Left lung (tissue), 10 donors: ENCODE data around the gene IRAK2. TPM values are rescaled to one million over a fixed set of nuclear protein-coding genes. Genes with fewer than 3 reads are reported as not detected.
"Not testable (repeated sequence)": the region's sequence is repeated elsewhere in the genome, so short reads cannot be mapped to it uniquely, and the experiment has no call there.

Source experiments
- ATAC-seq: fragments of 200-7000 bp; cut with Tn5 transposase; one replicate; pipeline ENCODE4 v1.9.1; 2020; ENCODE audit warnings: moderate library complexity
- DNase-seq, 4 donors: peaks; one replicate each; pipeline ENCODE4 v3.0.0-alpha.2; 2013 to 2020
- H3K27ac ChIP-seq, 2 donors: fragments of 200-600 bp; sonication (generic) in 1 of 2; one replicate each; pipeline versions ENCODE4 v1.5.0 to v1.8.0; 2020 to 2021
- H3K27me3 ChIP-seq, 2 donors: fragments of 200-600 bp; sonication (generic) in 1 of 2; one replicate each; pipeline versions ENCODE4 v1.5.0 to v1.8.0; 2020 to 2021
- H3K36me3 ChIP-seq, 2 donors: fragments of 200-600 bp; sonication (generic) in 1 of 2; one replicate each; pipeline versions ENCODE4 v1.5.0 to v1.8.0; 2020 to 2021
- H3K4me1 ChIP-seq, 2 donors: fragments of 200-600 bp; one replicate each; pipeline ENCODE4 v1.8.0; 2021
- H3K4me3 ChIP-seq, 2 donors: fragments of 200-600 bp; sonication (generic) in 1 of 2; one replicate each; pipeline versions ENCODE4 v1.5.0 to v1.8.0; 2020 to 2021; ENCODE audit warnings: mild to moderate bottlenecking in 1 of 2
- H3K9me3 ChIP-seq, 2 donors: fragments of 200-600 bp; sonication (generic) in 1 of 2; one replicate each; pipeline versions ENCODE4 v1.5.0 to v1.8.0; 2020 to 2021
- intact Hi-C, 2 donors: fragments of 100-400 bp; cut with DNase I; formaldehyde crosslinking; loops; one replicate each; pipeline versions ENCODE4 v1.11.2 to v1.14.2; 2022
- polyA plus RNA-seq, 6 donors: library from polyadenylated mRNA; unstranded; fragments of 120-200 nt; gene quantifications; one replicate each; pipeline ENCODE4 v1.2.1, GENCODE V29; 2013; ENCODE audit not compliant: insufficient read length in 6 of 6
- total RNA-seq, 2 donors: library from RNA; stranded (reverse); fragmentation: NEBNext Ultra II Directional; extraction: Animal tissue kit (Norgen Biotek cat#: 25700); gene quantifications; one replicate each; pipeline ENCODE4 v1.2.1, GENCODE V29; 2021
- TF ChIP-seq, protein P1 (sequence below), 2 donors: fragments of 200-600 bp; sonication (generic) in 1 of 2; IDR thresholded peaks; one replicate each; pipeline versions ENCODE4 v1.5.0 to v1.8.0; 2021; ENCODE audit warnings: antibody characterized with exemption in 2 of 2
- donor health status: DM: no; HTN: yes; CAD: no.
- donor health status: DM: no; HTN: no; CAD: no.

The IRAK2 gene
- total and polyA plus RNA-seq, 8 donors: 1.7 to 8.5 (median 2.5) TPM

DNA sequence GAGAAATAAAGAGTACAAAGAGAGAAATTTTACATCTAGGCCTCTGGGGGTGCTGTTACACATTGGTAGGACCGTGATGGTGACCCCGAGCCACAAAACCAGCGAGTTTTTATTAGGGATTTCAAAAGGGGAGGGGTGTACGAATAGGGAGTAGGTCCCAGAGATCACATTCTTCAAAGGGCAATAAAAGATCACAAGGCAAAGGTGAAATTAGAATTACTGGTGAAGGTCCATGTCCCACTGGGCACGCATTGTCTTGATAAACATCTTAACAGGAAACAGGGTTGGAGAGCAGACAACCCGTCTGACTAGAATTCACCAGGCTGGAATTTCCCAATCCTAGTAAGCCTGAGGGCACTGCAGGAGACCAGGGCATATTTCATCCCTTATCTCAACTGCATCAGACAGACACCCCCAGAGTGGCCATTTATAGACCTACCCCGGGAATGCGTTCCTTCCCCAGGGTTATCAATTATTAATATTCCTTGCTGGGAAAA lies 4.3 kb downstream of the IRAK2 start:
- Histone ChIP-seq H3K27me3 (no peaks in the 10 kb centered on the region), H3K9me3 (peaks cover 0 to 3% of the 10 kb centered on the region in 2 donors), H3K27ac (no peak overlapping the region), H3K36me3 (peaks cover 0 to 4% of the 10 kb centered on the region in 2 donors), H3K4me1 (peaks cover 2 to 68% of the 10 kb centered on the region in 2 donors), H3K4me3 (no peak overlapping the region)
- intact Hi-C loops: loop anchor here in 1 of 2 donors (10.0 kb wide), 1 partner anchor 56 kb away; no protein-coding TSS in a partner anchor
- ATAC-seq: no peak
- DNase-seq: no peak
- TF ChIP-seq, protein P1, sequence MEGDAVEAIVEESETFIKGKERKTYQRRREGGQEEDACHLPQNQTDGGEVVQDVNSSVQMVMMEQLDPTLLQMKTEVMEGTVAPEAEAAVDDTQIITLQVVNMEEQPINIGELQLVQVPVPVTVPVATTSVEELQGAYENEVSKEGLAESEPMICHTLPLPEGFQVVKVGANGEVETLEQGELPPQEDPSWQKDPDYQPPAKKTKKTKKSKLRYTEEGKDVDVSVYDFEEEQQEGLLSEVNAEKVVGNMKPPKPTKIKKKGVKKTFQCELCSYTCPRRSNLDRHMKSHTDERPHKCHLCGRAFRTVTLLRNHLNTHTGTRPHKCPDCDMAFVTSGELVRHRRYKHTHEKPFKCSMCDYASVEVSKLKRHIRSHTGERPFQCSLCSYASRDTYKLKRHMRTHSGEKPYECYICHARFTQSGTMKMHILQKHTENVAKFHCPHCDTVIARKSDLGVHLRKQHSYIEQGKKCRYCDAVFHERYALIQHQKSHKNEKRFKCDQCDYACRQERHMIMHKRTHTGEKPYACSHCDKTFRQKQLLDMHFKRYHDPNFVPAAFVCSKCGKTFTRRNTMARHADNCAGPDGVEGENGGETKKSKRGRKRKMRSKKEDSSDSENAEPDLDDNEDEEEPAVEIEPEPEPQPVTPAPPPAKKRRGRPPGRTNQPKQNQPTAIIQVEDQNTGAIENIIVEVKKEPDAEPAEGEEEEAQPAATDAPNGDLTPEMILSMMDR (IDR thresholded peaks at IDR 0.05): no peak

- TF ChIP-seq, protein P1 (IDR thresholded peaks at IDR 0.05): no peak
- no peak for DNase-seq
- H3K27ac ChIP-seq: peak overlapping the region in 1 of 2 donors; percentile 23
- no peak for ATAC-seq
- no peaks in the 10 kb centered on the region for H3K27me3 ChIP-seq
- peaks cover 0 to 75% of the 10 kb centered on the region in 2 donors for H3K4me1 ChIP-seq
- intact Hi-C loops: no loop called here
- no peak overlapping the region for H3K4me3 ChIP-seq
- peaks cover 0 to 3% of the 10 kb centered on the region in 2 donors for H3K9me3 ChIP-seq
- H3K36me3 ChIP-seq: peaks cover 0 to 4% of the 10 kb centered on the region in 2 donors
Observed at GRCh38 chr3:10170915-10171478, 6.3 kb downstream of the IRAK2 start.

DNA sequence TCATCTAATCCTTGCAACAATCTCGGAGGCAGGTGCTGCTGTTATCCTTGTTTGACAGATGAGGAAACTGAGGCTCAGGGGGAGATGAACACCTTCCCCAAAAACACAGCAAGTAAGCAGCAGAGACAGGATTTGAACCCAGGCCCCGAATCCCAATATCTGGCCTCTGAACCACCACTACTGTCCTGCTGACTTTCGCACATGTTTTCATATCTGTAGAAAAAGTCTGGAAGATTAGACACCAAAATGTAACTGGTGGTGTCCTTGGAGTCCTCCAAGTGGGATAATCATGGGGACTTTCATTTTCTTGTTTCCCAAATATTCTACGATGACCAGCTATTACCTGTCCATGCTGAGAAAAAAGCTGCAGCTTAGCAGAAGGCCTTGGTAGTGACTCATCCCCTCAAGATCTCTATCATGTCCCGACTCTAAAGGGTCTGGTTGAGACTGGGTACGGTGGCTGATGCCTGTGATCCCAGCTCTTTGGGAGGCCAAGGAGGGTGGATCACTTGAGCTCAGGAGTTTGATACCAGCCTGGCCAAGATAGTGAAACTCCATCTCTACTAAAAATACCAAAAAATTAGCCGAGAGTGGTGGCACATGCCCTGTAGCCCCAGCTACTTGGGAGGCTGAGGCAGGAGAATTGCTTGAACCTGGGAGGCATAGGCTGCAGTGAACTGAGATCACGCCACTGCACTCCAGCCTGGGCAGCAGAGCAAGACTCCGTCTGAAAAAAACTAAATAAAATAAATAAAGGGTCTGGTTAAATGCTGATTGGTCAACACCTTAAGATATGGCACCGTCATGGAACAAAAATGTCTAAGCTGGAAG lies 8.6 kb downstream of the IRAK2 start:
- peaks cover 0 to 18% of the 10 kb centered on the region in 2 donors for H3K36me3 ChIP-seq
- H3K9me3 ChIP-seq: peaks cover 0 to 3% of the 10 kb centered on the region in 2 donors
- peak overlapping the region; percentile 63 to 85 for H3K27ac ChIP-seq
- TF ChIP-seq, protein P1 (IDR thresholded peaks at IDR 0.05): no peak
- peaks cover 0 to 62% of the 10 kb centered on the region in 2 donors for H3K4me1 ChIP-seq
- ATAC-seq: no peak
- DNase-seq: no peak
- intact Hi-C loops: no loop called here
- no peak overlapping the region for H3K4me3 ChIP-seq
- no peaks in the 10 kb centered on the region for H3K27me3 ChIP-seq

DNA sequence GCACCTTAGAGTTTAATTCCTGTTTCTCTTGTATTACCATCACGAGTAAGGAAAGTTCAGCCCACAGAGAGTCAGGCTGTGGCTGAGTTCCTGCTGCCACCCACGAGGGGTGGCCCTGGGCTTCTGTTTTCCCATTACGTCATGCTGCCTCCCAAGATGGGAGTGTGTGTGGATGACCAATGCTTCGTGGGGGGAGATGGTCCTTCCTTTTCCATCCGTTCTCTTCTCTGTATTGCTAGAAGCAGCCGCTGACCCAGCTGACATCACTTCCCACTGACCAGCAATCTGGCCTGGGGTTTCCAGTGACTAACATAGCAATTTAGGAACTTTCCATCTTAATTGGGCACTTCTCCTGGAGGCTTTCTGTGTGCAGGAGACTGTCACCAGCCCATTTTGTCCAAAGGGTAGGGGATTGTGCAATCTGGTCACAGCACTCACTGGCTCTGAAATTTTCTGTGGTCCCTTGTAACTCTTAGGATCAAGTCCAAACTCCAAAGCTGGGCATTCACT lies 9.3 kb downstream of the IRAK2 start:
- Histone ChIP-seq H3K4me3 (no peak overlapping the region), H3K9me3 (peaks cover 0 to 3% of the 10 kb centered on the region in 2 donors), H3K4me1 (peaks cover 0 to 55% of the 10 kb centered on the region in 2 donors), H3K27ac (peak overlapping the region; percentile 63 to 85), H3K27me3 (no peaks in the 10 kb centered on the region), H3K36me3 (peaks cover 0 to 22% of the 10 kb centered on the region in 2 donors)
- ATAC-seq (peak; percentile 93), DNase-seq (peak in 3 of 4 donors; percentile 28 to 87 (median 83))
- intact Hi-C loops: no loop called here
- TF ChIP-seq, protein P1 (IDR thresholded peaks at IDR 0.05): peak in 1 of 2 donors; percentile 20

DNA sequence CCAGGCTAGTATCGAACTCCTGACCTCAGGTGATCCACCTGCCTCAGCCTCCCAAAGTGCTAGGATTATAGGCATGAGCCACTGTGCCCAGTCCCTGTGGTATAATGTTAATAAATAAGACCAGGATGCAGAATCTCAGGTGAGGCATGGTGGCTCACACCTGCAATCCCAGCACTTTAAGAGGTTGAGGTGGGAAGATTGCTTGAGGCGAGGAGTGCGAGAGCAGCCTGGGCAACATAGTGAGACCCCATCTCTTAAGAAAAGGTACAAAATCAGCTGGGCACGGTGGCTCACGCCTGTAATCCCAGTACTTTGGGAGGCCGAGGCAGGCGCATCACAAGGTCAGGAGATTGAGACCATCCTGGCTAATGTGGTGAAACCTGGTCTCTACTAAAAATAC lies 10.6 kb downstream of the IRAK2 start:
- peaks cover 0 to 36% of the 10 kb centered on the region in 2 donors for H3K36me3 ChIP-seq
- ATAC-seq, H3K27me3 ChIP-seq, H3K4me3 ChIP-seq, intact Hi-C loops, H3K9me3 ChIP-seq, DNase-seq, H3K27ac ChIP-seq: not testable (repeated sequence)
- peaks cover 0 to 52% of the 10 kb centered on the region in 2 donors for H3K4me1 ChIP-seq

DNA sequence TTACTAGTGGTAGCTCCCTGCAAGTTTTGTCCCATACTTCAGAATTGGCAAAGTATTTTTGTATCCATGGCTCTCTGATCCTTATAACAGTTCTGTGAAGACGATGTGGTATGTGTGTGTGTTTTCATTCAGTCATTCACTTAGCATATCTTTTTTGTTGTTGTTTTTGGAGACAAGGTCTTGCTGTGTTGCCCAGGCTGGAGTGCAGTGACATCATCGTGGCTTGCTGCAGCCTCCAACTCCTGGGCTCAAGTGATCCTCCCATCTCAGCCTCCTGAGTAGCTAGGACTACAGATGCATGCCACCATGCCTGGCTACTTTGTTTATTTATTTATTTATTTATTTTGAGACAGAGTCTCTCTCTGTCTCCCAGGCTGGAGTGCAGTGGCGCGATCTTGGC lies 11.4 kb downstream of the IRAK2 start:
- H3K9me3 ChIP-seq, intact Hi-C loops, DNase-seq, H3K27me3 ChIP-seq, H3K4me3 ChIP-seq, ATAC-seq, H3K27ac ChIP-seq: not testable (repeated sequence)
- H3K4me1 ChIP-seq: peaks cover 0 to 44% of the 10 kb centered on the region in 2 donors
- peaks cover 0 to 44% of the 10 kb centered on the region in 2 donors for H3K36me3 ChIP-seq
